ENCODE data around the gene ZC2HC1B.
A peak's percentile ranks its signal among the peaks of the same experiment; 100 is the strongest.

ZC2HC1B gene

DNA sequence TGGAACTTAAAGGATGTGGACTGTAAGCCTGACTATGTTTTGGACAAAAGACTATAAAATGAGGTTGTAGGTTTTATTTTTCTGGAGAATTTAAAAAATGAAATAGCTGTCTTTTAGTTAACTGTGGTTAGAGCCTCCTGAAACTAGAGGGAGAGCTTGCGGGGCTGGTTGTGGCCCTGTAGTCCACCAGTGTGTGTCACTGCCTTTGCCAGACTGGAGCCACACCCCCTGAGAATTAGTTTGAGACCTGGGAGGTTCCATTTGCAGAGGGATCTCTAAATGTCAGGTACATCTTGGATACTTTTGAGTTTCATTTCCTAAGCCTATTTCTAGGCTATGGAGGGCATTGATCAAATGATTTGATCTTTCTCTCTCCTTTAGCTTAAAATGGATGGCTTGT lies 20.8 kb downstream of the ZC2HC1B start:
- no peak overlapping the region for H3K4me3 Mint-ChIP-seq
- peaks cover 9% of the 10 kb centered on the region for H3K36me3 Mint-ChIP-seq (ENCODE audit: low read depth)
- H3K27ac Mint-ChIP-seq = no peak overlapping the region
- TF ChIP-seq, protein P1, sequence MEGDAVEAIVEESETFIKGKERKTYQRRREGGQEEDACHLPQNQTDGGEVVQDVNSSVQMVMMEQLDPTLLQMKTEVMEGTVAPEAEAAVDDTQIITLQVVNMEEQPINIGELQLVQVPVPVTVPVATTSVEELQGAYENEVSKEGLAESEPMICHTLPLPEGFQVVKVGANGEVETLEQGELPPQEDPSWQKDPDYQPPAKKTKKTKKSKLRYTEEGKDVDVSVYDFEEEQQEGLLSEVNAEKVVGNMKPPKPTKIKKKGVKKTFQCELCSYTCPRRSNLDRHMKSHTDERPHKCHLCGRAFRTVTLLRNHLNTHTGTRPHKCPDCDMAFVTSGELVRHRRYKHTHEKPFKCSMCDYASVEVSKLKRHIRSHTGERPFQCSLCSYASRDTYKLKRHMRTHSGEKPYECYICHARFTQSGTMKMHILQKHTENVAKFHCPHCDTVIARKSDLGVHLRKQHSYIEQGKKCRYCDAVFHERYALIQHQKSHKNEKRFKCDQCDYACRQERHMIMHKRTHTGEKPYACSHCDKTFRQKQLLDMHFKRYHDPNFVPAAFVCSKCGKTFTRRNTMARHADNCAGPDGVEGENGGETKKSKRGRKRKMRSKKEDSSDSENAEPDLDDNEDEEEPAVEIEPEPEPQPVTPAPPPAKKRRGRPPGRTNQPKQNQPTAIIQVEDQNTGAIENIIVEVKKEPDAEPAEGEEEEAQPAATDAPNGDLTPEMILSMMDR (IDR thresholded peaks at IDR 0.05; ENCODE audit: unreplicated experiment in 3 of 3) = no peak
- peaks cover 16% of the 10 kb centered on the region for H3K4me1 Mint-ChIP-seq
- H3K9me3 Mint-ChIP-seq = peaks cover 4% of the 10 kb centered on the region
- peaks cover 4% of the 10 kb centered on the region for H3K27me3 Mint-ChIP-seq (ENCODE audit: low read depth)

DNA sequence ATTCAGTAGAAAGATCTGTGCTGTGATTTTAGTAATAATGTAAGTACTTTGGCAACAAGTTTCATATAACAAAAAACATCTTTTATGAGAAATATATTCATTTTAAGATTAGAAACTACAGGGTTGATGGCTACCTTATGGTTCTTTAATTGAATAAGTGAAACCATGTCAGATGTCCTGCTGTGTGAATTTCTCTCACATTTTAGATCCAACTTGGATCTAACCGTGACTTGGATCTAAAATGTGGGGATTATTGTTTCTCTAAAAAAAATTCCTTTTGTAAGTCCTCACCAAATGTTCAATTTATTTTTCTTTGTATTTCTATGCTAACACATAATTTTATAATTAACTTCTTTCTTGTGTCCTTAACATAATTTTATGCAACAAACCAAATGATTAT lies 30.4 kb downstream of the ZC2HC1B start:
- Mint-ChIP-seq H3K36me3 (ENCODE audit: low read depth) (no peaks in the 10 kb centered on the region), H3K27me3 (ENCODE audit: low read depth) (no peaks in the 10 kb centered on the region), H3K4me3 (no peak overlapping the region), H3K9me3 (no peaks in the 10 kb centered on the region), H3K4me1 (peaks cover 9% of the 10 kb centered on the region), H3K27ac (peak overlapping the region in 1 of 3 experiments; percentile 24)
- TF ChIP-seq, protein P1 (IDR thresholded peaks at IDR 0.05; ENCODE audit: unreplicated experiment in 3 of 3) = no peak

DNA sequence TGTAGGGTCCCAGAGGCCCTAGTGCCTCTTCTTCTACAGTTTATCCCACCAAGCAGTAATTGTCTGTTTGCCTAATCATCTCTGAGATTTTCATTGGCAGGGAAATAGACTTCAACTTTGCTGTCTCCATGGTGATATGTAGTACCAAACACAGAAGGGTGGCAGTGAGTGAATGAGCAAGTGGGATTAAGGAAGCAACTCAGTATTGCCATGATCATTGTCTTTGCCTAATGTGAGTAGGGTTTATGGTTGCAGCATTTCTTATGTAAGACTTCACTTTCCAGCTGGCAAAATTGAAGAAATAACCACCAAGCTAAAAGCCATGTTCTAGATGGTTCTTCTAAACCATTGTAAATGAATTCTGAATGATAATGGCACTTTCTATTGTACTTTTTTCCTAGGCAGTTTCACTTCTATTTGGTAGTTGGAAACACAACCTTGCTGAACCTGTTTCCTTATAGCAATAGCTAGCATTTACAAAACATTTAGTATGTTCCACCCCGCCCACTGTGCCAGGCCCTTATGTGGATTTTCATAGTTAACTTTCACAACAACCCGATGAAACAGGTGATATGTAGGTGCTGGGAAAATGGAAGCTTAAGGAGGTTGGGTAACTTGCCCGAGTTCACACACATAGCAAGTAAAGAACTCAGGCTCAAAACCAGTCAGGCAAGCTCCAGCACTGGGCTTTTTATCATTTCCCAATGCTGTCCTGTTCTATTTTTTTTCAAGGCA lies 32.0 kb downstream of the ZC2HC1B start:
- TF ChIP-seq, protein P1 (IDR thresholded peaks at IDR 0.05; ENCODE audit: unreplicated experiment in 3 of 3) = no peak
- no peak overlapping the region for H3K4me3 Mint-ChIP-seq
- no peaks in the 10 kb centered on the region for H3K36me3 Mint-ChIP-seq (ENCODE audit: low read depth)
- H3K4me1 Mint-ChIP-seq = peaks cover 17% of the 10 kb centered on the region
- H3K27ac Mint-ChIP-seq = no peak overlapping the region
- H3K27me3 Mint-ChIP-seq (ENCODE audit: low read depth) = no peaks in the 10 kb centered on the region
- H3K9me3 Mint-ChIP-seq = no peaks in the 10 kb centered on the region

DNA sequence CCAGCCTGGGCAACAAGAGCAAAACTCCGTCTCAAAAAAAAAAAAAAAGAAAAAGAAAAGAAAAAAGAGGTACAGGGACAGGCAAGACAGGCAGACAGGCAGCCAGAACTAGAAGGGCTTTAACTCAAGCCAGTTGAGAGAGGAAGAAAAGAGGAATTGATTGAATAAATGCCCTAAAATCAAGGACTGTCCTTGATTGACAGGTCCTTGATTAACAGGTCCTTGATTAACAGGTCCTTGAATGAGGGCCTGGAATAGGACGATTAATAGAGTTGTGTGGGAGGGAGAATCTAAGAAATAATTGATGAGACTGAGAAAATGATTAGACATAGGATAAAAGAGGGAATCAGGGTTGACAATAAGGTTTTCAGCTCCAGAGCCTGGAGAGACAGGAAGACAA lies 36.1 kb downstream of the ZC2HC1B start:
- H3K27ac Mint-ChIP-seq = peak overlapping the region; percentile 93 to 100 (median 94)
- no peaks in the 10 kb centered on the region for H3K36me3 Mint-ChIP-seq (ENCODE audit: low read depth)
- H3K4me1 Mint-ChIP-seq = peaks cover 33% of the 10 kb centered on the region
- H3K27me3 Mint-ChIP-seq (ENCODE audit: low read depth) = peaks cover 3% of the 10 kb centered on the region
- H3K4me3 Mint-ChIP-seq = no peak overlapping the region
- peaks cover 2% of the 10 kb centered on the region for H3K9me3 Mint-ChIP-seq
- TF ChIP-seq, protein P1 (IDR thresholded peaks at IDR 0.05; ENCODE audit: unreplicated experiment in 3 of 3) = no peak

DNA sequence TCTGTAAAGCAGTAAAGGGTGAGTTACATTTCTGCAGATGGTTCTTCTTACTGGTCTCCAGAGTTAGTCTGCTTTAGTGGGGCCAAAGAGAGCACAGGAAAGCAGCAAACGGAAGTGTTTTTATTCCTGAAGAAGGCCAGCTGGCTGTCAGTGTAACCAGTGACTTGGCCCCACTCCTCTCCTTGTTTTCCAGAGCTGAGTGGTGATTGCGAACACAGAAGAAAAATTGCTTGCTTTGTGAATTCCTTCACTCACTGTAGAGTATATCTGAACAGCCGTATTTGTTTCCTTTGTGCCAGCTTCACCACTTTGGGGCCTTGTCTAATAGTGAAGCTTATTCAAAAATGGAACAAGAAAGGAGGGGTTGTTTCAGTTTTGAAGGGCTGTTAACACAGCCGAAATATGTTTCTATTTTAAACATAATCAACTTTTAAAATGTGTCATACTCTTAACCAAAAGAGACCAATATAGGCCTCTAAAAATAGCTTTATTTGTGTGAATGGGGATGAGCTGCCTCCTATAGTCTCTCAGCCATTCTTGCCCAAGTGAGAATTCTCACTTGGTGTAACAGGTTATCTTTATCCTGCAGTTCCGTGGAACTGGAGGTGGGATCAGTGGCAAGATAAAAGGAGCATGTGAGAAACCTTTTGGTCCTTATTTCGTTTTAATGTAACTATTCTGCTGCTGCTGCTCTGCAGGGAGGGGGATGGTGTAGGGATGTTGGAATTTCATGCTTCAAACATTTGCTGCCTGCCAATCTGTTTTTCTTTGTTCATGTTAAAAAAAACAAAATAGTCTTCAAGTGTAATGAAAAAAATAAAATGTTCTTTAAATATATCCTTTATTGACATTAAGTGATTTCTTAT lies 37.8 kb downstream of the ZC2HC1B start:
- peak overlapping the region; percentile 99 to 100 (median 99) for H3K27ac Mint-ChIP-seq
- H3K9me3 Mint-ChIP-seq = peaks cover 8% of the 10 kb centered on the region
- peaks cover 3% of the 10 kb centered on the region for H3K27me3 Mint-ChIP-seq (ENCODE audit: low read depth)
- peaks cover 4% of the 10 kb centered on the region for H3K36me3 Mint-ChIP-seq (ENCODE audit: low read depth)
- TF ChIP-seq, protein P1 (IDR thresholded peaks at IDR 0.05; ENCODE audit: unreplicated experiment in 3 of 3) = no peak
- H3K4me1 Mint-ChIP-seq = peaks cover 33% of the 10 kb centered on the region
- H3K4me3 Mint-ChIP-seq = peak overlapping the region in 2 of 3 experiments; percentile 50 to 52
